ENCODE results near the gene NECTIN1.

Gene NECTIN1

DNA sequence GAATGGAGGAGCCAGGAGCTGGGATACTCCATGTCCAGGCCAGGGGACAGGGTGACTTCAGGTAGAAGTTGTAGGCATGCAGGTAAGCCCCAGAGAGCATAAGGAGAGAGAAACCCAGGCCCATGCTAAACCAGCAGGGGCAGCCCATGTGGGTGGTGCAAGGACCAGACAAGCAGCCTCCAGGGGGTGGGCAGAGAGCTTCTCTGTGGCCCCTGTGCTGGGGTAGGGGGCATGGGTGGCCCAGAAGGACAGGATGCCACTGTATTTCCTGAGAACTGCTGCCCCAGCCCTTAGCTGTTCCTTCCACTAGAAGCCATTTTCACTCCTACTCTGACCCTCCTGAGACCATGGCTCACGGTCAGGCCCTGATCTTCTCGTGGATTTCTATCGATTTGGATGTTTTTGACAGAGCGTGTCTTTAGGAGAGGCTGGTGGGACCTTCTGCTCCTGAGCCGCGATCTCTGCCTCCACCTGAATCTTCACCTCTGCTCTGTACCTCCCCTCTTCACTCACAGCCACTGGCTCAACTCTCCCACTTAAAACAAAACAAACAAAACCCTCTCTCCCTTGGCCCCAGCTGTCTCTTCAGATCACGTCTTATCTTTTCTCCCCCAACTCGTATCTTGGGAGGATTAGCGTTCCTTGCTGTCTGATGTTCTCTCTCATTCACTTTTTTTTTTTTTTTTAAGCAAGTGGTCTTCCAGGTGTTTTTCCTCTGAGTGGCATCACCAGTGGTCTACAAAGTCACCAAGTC is 112.2 kb downstream of the NECTIN1 start:
- no peak for DNase-seq (ENCODE audit: low read depth)
- no peak overlapping the region for H3K4me3 ChIP-seq (replicated peaks; ENCODE audit: low read depth, low read length)
- TF ChIP-seq, protein P1, sequence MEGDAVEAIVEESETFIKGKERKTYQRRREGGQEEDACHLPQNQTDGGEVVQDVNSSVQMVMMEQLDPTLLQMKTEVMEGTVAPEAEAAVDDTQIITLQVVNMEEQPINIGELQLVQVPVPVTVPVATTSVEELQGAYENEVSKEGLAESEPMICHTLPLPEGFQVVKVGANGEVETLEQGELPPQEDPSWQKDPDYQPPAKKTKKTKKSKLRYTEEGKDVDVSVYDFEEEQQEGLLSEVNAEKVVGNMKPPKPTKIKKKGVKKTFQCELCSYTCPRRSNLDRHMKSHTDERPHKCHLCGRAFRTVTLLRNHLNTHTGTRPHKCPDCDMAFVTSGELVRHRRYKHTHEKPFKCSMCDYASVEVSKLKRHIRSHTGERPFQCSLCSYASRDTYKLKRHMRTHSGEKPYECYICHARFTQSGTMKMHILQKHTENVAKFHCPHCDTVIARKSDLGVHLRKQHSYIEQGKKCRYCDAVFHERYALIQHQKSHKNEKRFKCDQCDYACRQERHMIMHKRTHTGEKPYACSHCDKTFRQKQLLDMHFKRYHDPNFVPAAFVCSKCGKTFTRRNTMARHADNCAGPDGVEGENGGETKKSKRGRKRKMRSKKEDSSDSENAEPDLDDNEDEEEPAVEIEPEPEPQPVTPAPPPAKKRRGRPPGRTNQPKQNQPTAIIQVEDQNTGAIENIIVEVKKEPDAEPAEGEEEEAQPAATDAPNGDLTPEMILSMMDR (IDR thresholded peaks at IDR 0.05; ENCODE audit: low read length, missing control alignments) = no peak

DNA sequence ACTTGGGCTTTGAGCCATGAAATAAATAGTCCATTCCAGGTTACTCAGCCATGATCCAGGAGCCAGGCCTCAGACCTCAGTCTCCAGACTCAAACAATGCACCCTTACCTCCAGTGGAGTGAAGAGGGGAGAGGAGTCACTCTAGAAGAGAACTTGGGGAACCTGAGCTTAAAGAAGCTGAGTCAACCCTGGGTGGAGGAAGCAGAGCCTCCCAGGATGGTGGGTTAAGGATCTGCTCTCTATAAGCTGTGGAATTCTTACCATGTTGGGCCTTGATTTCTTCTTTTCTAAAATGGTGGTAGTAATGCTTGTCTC is 113.2 kb downstream of the NECTIN1 start:
- H3K4me3 ChIP-seq (replicated peaks; ENCODE audit: low read depth, low read length) = no peak overlapping the region
- TF ChIP-seq, protein P1 (IDR thresholded peaks at IDR 0.05; ENCODE audit: low read length, missing control alignments) = no peak
- no peak for DNase-seq (ENCODE audit: low read depth)

DNA sequence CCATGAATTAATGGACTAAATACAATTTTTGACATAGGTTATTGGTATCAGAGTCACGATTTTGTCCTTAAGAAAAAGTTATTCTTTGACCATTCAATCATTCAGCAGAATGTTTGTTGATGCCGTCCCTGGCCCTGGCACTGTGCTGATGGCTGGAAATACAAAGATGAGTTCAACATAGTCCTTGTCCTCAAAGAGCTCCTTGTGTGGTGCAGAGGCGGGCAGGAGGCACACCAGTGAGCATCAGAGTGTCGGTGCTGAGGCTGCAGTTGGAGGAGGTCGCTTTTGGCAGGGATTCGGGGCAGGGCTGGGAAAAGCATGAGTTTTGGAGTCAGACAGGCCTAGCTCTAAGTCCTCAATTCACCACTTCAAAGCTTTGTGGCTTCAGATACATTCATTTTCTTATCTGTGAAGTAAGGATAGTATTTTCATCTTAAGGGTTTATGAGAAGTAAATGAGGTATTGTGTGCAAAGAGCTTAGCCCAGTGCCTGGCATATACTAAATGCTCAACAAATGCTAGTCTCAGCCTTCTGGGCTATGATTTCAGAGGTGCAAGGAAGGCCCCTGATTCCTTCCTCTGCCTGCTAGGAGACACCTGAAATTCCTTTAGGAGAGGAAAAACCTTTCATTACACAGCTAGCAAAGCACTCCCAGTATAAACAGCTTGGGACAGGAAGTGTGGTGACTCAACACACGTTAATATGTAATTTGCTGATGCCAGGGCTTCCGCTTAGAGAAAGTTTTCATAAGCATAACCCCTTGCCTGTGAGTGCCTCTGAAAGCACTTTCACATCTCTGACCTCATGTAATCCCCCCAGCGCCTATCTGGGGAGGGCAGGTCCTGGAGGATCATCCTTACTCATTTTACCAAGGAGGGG is 113.8 kb downstream of the NECTIN1 start:
- H3K4me3 ChIP-seq (replicated peaks; ENCODE audit: low read depth, low read length) = no peak overlapping the region
- DNase-seq (ENCODE audit: low read depth) = peak; percentile 76
- TF ChIP-seq, protein P1 (IDR thresholded peaks at IDR 0.05; ENCODE audit: low read length, missing control alignments) = no peak

DNA sequence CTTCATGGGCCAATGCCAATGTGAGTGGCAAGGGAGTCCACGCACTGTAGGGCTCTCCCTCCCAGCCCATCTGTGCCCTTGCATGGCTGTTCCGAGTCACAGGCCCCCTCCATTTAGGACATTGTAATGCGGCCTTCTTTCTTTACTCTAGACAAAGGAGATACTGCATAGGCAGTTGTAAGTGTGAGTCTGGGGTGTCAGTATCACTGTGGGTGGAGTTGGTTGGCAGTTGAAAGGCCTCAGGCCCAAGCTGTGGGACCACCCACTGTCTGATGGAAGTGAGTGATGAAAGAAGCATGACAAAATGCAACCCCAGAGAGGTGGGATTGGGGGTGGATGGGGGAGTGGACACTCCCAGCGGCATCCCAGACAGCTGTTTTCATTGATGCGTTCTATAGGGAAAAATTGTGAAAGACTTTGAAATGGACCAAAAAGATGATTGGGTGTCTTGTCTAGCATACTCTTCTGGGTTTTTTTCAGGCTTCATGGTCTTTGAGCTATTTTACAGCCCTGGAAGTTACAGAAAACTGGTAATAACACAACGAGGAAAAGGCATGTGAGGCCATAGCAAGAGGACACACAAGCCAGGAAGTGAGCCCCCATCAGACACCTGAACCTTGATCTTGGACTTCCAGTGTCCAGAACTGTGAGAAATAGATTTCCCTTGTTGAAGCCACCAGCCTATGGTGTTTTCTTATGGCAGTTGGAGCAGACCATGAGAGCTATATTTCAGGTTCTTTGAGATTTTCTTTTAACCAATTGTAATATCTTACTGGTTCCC is 114.6 kb downstream of the NECTIN1 start:
- TF ChIP-seq, protein P1 (IDR thresholded peaks at IDR 0.05; ENCODE audit: low read length, missing control alignments) = no peak
- H3K4me3 ChIP-seq (replicated peaks; ENCODE audit: low read depth, low read length) = no peak overlapping the region
- DNase-seq (ENCODE audit: low read depth) = no peak

DNA sequence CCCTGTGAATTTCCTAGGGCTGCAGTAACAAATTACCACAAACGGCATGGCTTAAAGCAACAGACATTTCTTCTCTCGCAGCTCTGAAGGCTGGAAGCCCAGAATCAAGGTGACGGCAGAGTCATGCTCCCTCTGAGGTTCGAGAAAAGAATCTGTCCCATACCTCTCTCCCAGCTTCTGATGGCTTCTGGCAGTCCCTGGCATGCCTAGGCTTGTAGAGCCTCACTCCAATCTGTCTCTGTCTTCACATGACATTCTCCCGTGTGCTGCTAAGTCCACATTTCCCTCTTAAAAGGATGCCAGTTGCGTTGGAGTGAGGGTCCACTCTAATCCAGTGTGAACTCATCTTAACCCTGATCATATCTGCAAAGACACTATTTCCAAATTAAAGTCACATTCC is 116.2 kb downstream of the NECTIN1 start:
- no peak for DNase-seq (ENCODE audit: low read depth)
- no peak overlapping the region for H3K4me3 ChIP-seq (replicated peaks; ENCODE audit: low read depth, low read length)
- TF ChIP-seq, protein P1 (IDR thresholded peaks at IDR 0.05; ENCODE audit: low read length, missing control alignments) = no peak

DNA sequence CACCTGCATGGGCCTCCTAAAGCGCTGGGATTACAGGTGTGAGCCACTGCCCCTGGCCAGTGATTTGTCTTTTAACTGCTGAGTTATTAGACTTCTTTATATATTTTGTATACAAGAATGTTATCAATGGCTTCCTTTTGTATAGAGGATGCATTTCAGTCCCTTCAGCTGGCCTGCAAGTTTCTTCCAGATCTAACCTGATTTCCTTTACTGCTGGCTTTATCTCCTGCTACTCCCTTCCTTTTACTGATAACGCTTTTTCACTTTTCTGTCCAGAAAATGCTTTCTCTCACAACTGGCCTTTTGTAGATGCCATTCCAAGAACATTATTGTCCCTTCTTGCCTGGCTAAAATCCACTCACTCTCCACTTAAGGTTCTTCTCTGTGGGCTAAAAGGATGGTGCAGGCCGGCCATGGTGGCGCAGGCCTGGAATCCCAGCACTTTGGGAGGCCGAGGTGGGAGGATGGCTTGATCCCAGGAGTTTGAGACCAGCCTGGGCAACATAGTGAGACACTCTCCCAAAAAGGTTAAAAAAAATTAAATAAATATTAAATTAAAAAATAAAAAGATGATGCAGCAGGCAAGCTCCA is 118.1 kb downstream of the NECTIN1 start:
- no peak overlapping the region for H3K4me3 ChIP-seq (replicated peaks; ENCODE audit: low read depth, low read length)
- no peak for DNase-seq (ENCODE audit: low read depth)
- TF ChIP-seq, protein P1 (IDR thresholded peaks at IDR 0.05; ENCODE audit: low read length, missing control alignments) = no peak
